ENCODE results near the gene PLD5. TPM values are rescaled to one million over a fixed set of nuclear protein-coding genes. Genes with fewer than 3 reads are reported as not detected.

The PLD5 gene
- polyA plus RNA-seq, 1 of the 3 experiments (the other 2 are of a cell fraction), result 0.08 TPM

GRCh38 chr1:242554577-242554976 lies 30.1 kb upstream of the PLD5 start:
- DNase-seq, result no peak
- Histone ChIP-seq H4K20me1 (ENCODE audit: insufficient read depth) (no peaks in the 10 kb centered on the region), H3K4me2 (no peak overlapping the region), H3K79me2 (ENCODE audit: insufficient read depth) (no peaks in the 10 kb centered on the region), H3K27me3 (ENCODE audit: insufficient read depth) (no peaks in the 10 kb centered on the region), H3F3A (replicated peaks; ENCODE audit: insufficient read depth) (no peaks in the 10 kb centered on the region), H3K36me3 (replicated peaks in 1 of 2; ENCODE audit: control insufficient read depth in 1 of 2, insufficient read depth in 2 of 2, low read length in 1 of 2) (no peaks in the 10 kb centered on the region), H3K27ac (ENCODE audit: low read depth in 2 of 2, low read length in 1 of 2) (no peak overlapping the region), H3K4me1 (ENCODE audit: control insufficient read depth in 1 of 2, insufficient read depth in 2 of 2, low read depth in 1 of 2, low read length in 1 of 2) (no peaks in the 10 kb centered on the region), H2AFZ (ENCODE audit: low read depth) (no peak overlapping the region), H3K9me3 (no peaks in the 10 kb centered on the region; the same call in 1 of the 2 replicates), H3K4me3 (ENCODE audit: low read depth in 2 of 2, low read length in 1 of 2) (no peak overlapping the region), H3K9ac (no peak overlapping the region), H3K9me2 (no peaks in the 10 kb centered on the region)
- POLR2A ChIA-PET, result no interaction called here
- TF ChIP-seq USF2 (IDR thresholded peaks at IDR 0.05; ENCODE audit: borderline replicate concordance, low read depth, low read length) (no peak), REST (IDR thresholded peaks at IDR 0.05; ENCODE audit: low read depth, low read length) (no peak), SMC3 (IDR thresholded peaks at IDR 0.05; ENCODE audit: low read depth, low read length) (no peak), TCF12 (IDR thresholded peaks at IDR 0.05) (no peak), GATA2 (CRISPR knock-in tag; IDR thresholded peaks at IDR 0.05) (no peak), FOXM1 (IDR thresholded peaks at IDR 0.05; ENCODE audit: low read depth) (no peak), SIN3A (IDR thresholded peaks at IDR 0.05; ENCODE audit: borderline replicate concordance, low read depth, low read length) (no peak), RXRA (IDR thresholded peaks at IDR 0.05; ENCODE audit: borderline replicate concordance, low read depth) (no peak)
- CTCF ChIA-PET, result interaction anchor here (0.9 kb wide), 1 partner anchor 18 kb away, joined by 3 read pairs; no protein-coding TSS in a partner anchor
- WGBS (ENCODE audit: low lambda C conversion rate), result 30% methylated on average over 6 of the region's 6 CpGs

- POLR2A ChIA-PET, result no interaction called here
- DNase-seq, result no peak
- WGBS (ENCODE audit: low lambda C conversion rate), result 20% methylated on average over 6 of the region's 6 CpGs
- TF ChIP-seq CHD2 (IDR thresholded peaks at IDR 0.05; ENCODE audit: low read length, partially characterized antibody) (no peak), IRF3 (IDR thresholded peaks at IDR 0.05; ENCODE audit: low read depth, low read length) (no peak), MAX (IDR thresholded peaks at IDR 0.05; ENCODE audit: low read depth) (no peak), CTCF (IDR thresholded peaks at IDR 0.05) (no peak), TEAD4 (IDR thresholded peaks at IDR 0.05; ENCODE audit: borderline replicate concordance, insufficient read depth) (no peak), USF1 (IDR thresholded peaks at IDR 0.05; ENCODE audit: borderline replicate concordance, low read depth) (no peak), RCOR1 (IDR thresholded peaks at IDR 0.05; ENCODE audit: low read length) (no peak), TCF12 (IDR thresholded peaks at IDR 0.05) (no peak), EP300 (IDR thresholded peaks at IDR 0.05; ENCODE audit: borderline replicate concordance in 1 of 2, low read depth in 1 of 2, low read length in 1 of 2) (no peak), POLR2AphosphoS5 (IDR thresholded peaks at IDR 0.05; ENCODE audit: low read depth, low read length) (no peak)
Measured at GRCh38 chr1:242546849-242547729, 22.6 kb upstream of the PLD5 start.

More at GRCh38 chr1:242546849-242547729, 22.6 kb upstream of the PLD5 start:
- Histone ChIP-seq H3K36me3 (replicated peaks in 1 of 2; ENCODE audit: control insufficient read depth in 1 of 2, insufficient read depth in 2 of 2, low read length in 1 of 2) (no peaks in the 10 kb centered on the region), H3K9me3 (no peaks in the 10 kb centered on the region), H4K20me1 (ENCODE audit: insufficient read depth) (no peaks in the 10 kb centered on the region), H3F3A (replicated peaks; ENCODE audit: insufficient read depth) (no peaks in the 10 kb centered on the region), H3K4me1 (ENCODE audit: control insufficient read depth in 1 of 2, insufficient read depth in 2 of 2, low read depth in 1 of 2, low read length in 1 of 2) (no peaks in the 10 kb centered on the region), H3K9me2 (no peaks in the 10 kb centered on the region), H3K4me3 (ENCODE audit: low read depth in 2 of 2, low read length in 1 of 2) (no peak overlapping the region), H3K27me3 (ENCODE audit: insufficient read depth) (no peaks in the 10 kb centered on the region), H3K79me2 (ENCODE audit: insufficient read depth) (no peaks in the 10 kb centered on the region), H3K4me2 (no peak overlapping the region), H3K9ac (no peak overlapping the region), H2AFZ (ENCODE audit: low read depth) (no peak overlapping the region), H3K27ac (ENCODE audit: low read depth in 2 of 2, low read length in 1 of 2) (no peak overlapping the region)
- CTCF ChIA-PET, result no interaction called here
